HG02610 (cell line): ENCODE measurements around the gene SPINK7.

Experiments
- ATAC-seq: cut with Tn5 transposase; IDR thresholded peaks from one replicate; pipeline ENCODE4 v1.9.1; 2021; ENCODE audit warnings: mild to moderate bottlenecking, moderate library complexity; ENCODE audit not compliant: unreplicated experiment

SPINK7 gene

DNA sequence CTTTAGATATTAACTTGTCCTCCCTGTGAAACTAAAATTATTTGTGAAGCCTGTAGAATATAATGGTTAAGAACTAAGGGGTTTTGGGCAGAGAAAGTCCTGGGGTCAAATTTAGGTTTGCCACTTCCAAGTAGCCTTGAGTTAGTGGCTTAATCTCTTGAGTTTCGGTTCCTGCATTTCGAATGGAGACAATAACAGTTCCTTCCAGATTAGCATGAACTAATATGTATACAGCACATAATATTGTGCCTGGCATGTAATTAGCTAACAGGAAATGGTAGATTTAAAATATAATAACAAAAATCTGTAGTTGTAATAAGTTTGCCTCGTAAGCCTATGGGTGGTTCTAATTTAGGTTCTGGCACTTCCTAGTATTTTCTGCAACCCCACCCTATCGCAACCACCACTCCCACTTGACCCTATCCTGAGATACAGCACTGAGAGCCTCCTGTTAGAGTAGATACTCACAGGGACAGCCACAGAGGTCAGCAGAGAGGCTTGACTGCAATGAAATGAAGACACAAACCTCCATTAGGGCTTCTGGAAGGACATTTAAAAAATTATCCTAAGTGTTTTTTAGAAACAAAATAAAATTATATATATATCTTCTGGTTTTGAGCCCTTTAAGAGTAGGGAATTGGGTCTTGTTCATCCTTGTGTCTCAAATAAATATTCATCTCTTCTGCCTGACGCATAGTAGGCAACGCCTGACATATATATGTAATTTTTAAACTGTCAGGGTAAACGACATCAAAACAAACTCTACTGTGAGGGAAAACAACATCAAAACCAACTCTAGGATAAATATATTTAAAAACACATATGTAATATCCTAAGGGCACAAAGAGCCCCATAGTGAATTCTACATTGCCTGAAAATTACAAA lies 31.6 kb downstream of the SPINK7 start:
- no peak for ATAC-seq

GRCh38 chr5:148347706-148348105 lies 35.5 kb downstream of the SPINK7 start:
- ATAC-seq, result no peak

- ATAC-seq, result no peak
These were observed 40.5 kb downstream of the SPINK7 start for GRCh38 chr5:148352696-148353095.

DNA sequence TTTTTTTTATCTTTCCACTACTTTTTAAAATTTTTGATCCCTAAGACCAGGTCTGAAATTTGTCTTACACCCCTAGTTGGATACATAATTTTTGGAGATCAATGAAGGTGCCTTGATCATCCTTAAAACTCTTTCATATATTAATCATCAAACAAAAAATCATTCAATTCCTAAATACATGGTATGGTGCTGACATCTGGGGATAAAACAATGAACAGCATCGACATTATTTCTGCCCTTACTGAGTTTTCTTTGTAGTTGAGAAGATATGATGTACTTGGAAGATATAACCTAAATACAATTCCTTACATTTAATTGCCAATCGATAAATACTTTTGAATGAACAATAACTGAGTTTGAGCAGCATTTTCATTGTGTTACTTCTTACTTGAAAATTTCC lies 41.4 kb downstream of the SPINK7 start:
- no peak for ATAC-seq

- no peak for ATAC-seq
These were observed 52.1 kb downstream of the SPINK7 start for GRCh38 chr5:148364343-148364742.
